Transverse colon (tissue), 3 donors: ENCODE data around the gene GINM1.

Source experiments
- POLR2A ChIP-seq: fragments of 450-650 bp; IDR thresholded peaks from one replicate; pipeline ENCODE4 v1.6.1; 2016; ENCODE audit warnings: antibody characterized with exemption, mild to moderate bottlenecking, moderate library complexity
- TF ChIP-seq, protein P1 (sequence below), 5 experiments: fragments of 200-600 bp in 3 of 5; fragments of 450-650 bp in 2 of 5; sonication (generic) in 3 of 5; IDR thresholded peaks; 1 replicate in 2 of 5; 2 replicates in 3 of 5; pipeline ENCODE4 v1.5.1; 2016 to 2017; ENCODE audit warnings: antibody characterized with exemption in 5 of 5, inconsistent platforms in 3 of 5, mild to moderate bottlenecking in 2 of 5, moderate library complexity in 1 of 5

GRCh38 chr6:149636124-149636523, 69.9 kb downstream of the GINM1 start:
- TF ChIP-seq, protein P1, sequence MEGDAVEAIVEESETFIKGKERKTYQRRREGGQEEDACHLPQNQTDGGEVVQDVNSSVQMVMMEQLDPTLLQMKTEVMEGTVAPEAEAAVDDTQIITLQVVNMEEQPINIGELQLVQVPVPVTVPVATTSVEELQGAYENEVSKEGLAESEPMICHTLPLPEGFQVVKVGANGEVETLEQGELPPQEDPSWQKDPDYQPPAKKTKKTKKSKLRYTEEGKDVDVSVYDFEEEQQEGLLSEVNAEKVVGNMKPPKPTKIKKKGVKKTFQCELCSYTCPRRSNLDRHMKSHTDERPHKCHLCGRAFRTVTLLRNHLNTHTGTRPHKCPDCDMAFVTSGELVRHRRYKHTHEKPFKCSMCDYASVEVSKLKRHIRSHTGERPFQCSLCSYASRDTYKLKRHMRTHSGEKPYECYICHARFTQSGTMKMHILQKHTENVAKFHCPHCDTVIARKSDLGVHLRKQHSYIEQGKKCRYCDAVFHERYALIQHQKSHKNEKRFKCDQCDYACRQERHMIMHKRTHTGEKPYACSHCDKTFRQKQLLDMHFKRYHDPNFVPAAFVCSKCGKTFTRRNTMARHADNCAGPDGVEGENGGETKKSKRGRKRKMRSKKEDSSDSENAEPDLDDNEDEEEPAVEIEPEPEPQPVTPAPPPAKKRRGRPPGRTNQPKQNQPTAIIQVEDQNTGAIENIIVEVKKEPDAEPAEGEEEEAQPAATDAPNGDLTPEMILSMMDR (IDR thresholded peaks at IDR 0.05): no peak
- TF ChIP-seq POLR2A: no peak
